Activated CD4-positive, alpha-beta T cell treated with anti-CD3 and anti-CD28 coated beads for 1 hour (primary cell): Measurements from ENCODE around the gene AGPAT3.

Source experiments
- DNase-seq: peaks from one replicate; pipeline ENCODE4 v3.0.0-alpha.2; 2020

The AGPAT3 gene

GRCh38 chr21:43865540-43866259 lies 677 bp downstream of the AGPAT3 start:
- peak; percentile 50 for DNase-seq

- DNase-seq = no peak
Observed at GRCh38 chr21:43866260-43866629, 1.2 kb downstream of the AGPAT3 start.

- DNase-seq = peak; percentile 24
Observed at GRCh38 chr21:43866659-43867331, 1.8 kb downstream of the AGPAT3 start.

GRCh38 chr21:43867332-43867703 lies 2.3 kb downstream of the AGPAT3 start:
- DNase-seq = no peak

GRCh38 chr21:43867948-43868347 lies 2.9 kb downstream of the AGPAT3 start:
- DNase-seq = no peak

GRCh38 chr21:43868461-43868860 lies 3.4 kb downstream of the AGPAT3 start:
- no peak for DNase-seq

- no peak for DNase-seq
Observed at GRCh38 chr21:43869486-43870325, 4.7 kb downstream of the AGPAT3 start.

GRCh38 chr21:43871487-43871886 lies 6.5 kb downstream of the AGPAT3 start:
- no peak for DNase-seq

GRCh38 chr21:43872531-43873197 lies 7.6 kb downstream of the AGPAT3 start:
- no peak for DNase-seq

GRCh38 chr21:43873673-43874072 lies 8.7 kb downstream of the AGPAT3 start:
- no peak for DNase-seq

GRCh38 chr21:43874085-43874805 lies 9.2 kb downstream of the AGPAT3 start:
- no peak for DNase-seq

GRCh38 chr21:43876605-43877004 lies 11.6 kb downstream of the AGPAT3 start:
- DNase-seq = no peak

GRCh38 chr21:43877936-43878575 lies 13.0 kb downstream of the AGPAT3 start:
- DNase-seq = no peak

- no peak for DNase-seq
Observed at GRCh38 chr21:43879348-43880110, 14.5 kb downstream of the AGPAT3 start.

GRCh38 chr21:43880111-43880985 lies 15.3 kb downstream of the AGPAT3 start:
- no peak for DNase-seq

GRCh38 chr21:43881283-43881682 lies 16.3 kb downstream of the AGPAT3 start:
- DNase-seq = no peak

GRCh38 chr21:43881935-43882334 lies 16.9 kb downstream of the AGPAT3 start:
- DNase-seq = no peak

GRCh38 chr21:43882952-43883545 lies 18.0 kb downstream of the AGPAT3 start:
- DNase-seq = no peak

- DNase-seq = no peak
Observed at GRCh38 chr21:43884012-43884860, 19.2 kb downstream of the AGPAT3 start.
